ENCODE measurements around the gene SLC25A51.

The SLC25A51 gene

GRCh38 chr9:37935096-37935495 lies 31.2 kb upstream of the SLC25A51 start:
- H3K4me1 ChIP-seq (ENCODE audit: control insufficient read depth, insufficient read depth, low read length), result peaks cover 27% of the 10 kb centered on the region
- H3K4me3 ChIP-seq (ENCODE audit: low read length), result no peak overlapping the region
- H3K36me3 ChIP-seq (ENCODE audit: insufficient read depth, low read length), result peaks cover 12% of the 10 kb centered on the region
- no peak overlapping the region for H3K4me2 ChIP-seq (ENCODE audit: low read length)
- no peaks in the 10 kb centered on the region for H3K27me3 ChIP-seq (ENCODE audit: control insufficient read depth, insufficient read depth, low read length)
- no peak overlapping the region for H3K9ac ChIP-seq (ENCODE audit: low read depth, low read length)
- no peaks in the 10 kb centered on the region for H3K9me3 ChIP-seq (replicated peaks; ENCODE audit: low read length)

- Histone ChIP-seq H3K4me2 (ENCODE audit: low read length) (no peak overlapping the region), H3K36me3 (ENCODE audit: insufficient read depth, low read length) (peaks cover 8% of the 10 kb centered on the region), H3K9me3 (replicated peaks; ENCODE audit: low read length) (no peaks in the 10 kb centered on the region), H3K4me1 (ENCODE audit: control insufficient read depth, insufficient read depth, low read length) (peaks cover 4% of the 10 kb centered on the region), H3K27me3 (ENCODE audit: control insufficient read depth, insufficient read depth, low read length) (no peaks in the 10 kb centered on the region), H3K4me3 (ENCODE audit: low read length) (no peak overlapping the region), H3K9ac (ENCODE audit: low read depth, low read length) (no peak overlapping the region)
These were observed 27.7 kb upstream of the SLC25A51 start for GRCh38 chr9:37931592-37931991.

- Histone ChIP-seq H3K9me3 (replicated peaks; ENCODE audit: low read length) (no peaks in the 10 kb centered on the region), H3K4me2 (ENCODE audit: low read length) (no peak overlapping the region), H3K36me3 (ENCODE audit: insufficient read depth, low read length) (peaks cover 8% of the 10 kb centered on the region), H3K27me3 (ENCODE audit: control insufficient read depth, insufficient read depth, low read length) (no peaks in the 10 kb centered on the region), H3K4me3 (ENCODE audit: low read length) (no peak overlapping the region), H3K9ac (ENCODE audit: low read depth, low read length) (no peak overlapping the region), H3K4me1 (ENCODE audit: control insufficient read depth, insufficient read depth, low read length) (peaks cover 13% of the 10 kb centered on the region)
These were observed 25.5 kb upstream of the SLC25A51 start for GRCh38 chr9:37929441-37929895.

- Histone ChIP-seq H3K9ac (ENCODE audit: low read depth, low read length) (no peak overlapping the region), H3K4me3 (ENCODE audit: low read length) (no peak overlapping the region), H3K4me2 (ENCODE audit: low read length) (no peak overlapping the region), H3K4me1 (ENCODE audit: control insufficient read depth, insufficient read depth, low read length) (peaks cover 13% of the 10 kb centered on the region), H3K9me3 (replicated peaks; ENCODE audit: low read length) (no peaks in the 10 kb centered on the region), H3K27me3 (ENCODE audit: control insufficient read depth, insufficient read depth, low read length) (no peaks in the 10 kb centered on the region), H3K36me3 (ENCODE audit: insufficient read depth, low read length) (peaks cover 8% of the 10 kb centered on the region)
These were observed 24.9 kb upstream of the SLC25A51 start for GRCh38 chr9:37928552-37929430.

- peaks cover 13% of the 10 kb centered on the region for H3K4me1 ChIP-seq (ENCODE audit: control insufficient read depth, insufficient read depth, low read length)
- H3K9ac ChIP-seq (ENCODE audit: low read depth, low read length), result no peak overlapping the region
- no peaks in the 10 kb centered on the region for H3K9me3 ChIP-seq (replicated peaks; ENCODE audit: low read length)
- H3K27me3 ChIP-seq (ENCODE audit: control insufficient read depth, insufficient read depth, low read length), result no peaks in the 10 kb centered on the region
- H3K4me3 ChIP-seq (ENCODE audit: low read length), result no peak overlapping the region
- H3K36me3 ChIP-seq (ENCODE audit: insufficient read depth, low read length), result peaks cover 5% of the 10 kb centered on the region
- H3K4me2 ChIP-seq (ENCODE audit: low read length), result no peak overlapping the region
These were observed 23.9 kb upstream of the SLC25A51 start for GRCh38 chr9:37927601-37928551.

GRCh38 chr9:37927132-37927531 lies 23.2 kb upstream of the SLC25A51 start:
- peaks cover 13% of the 10 kb centered on the region for H3K4me1 ChIP-seq (ENCODE audit: control insufficient read depth, insufficient read depth, low read length)
- H3K9ac ChIP-seq (ENCODE audit: low read depth, low read length), result no peak overlapping the region
- H3K4me2 ChIP-seq (ENCODE audit: low read length), result no peak overlapping the region
- no peaks in the 10 kb centered on the region for H3K27me3 ChIP-seq (ENCODE audit: control insufficient read depth, insufficient read depth, low read length)
- no peak overlapping the region for H3K4me3 ChIP-seq (ENCODE audit: low read length)
- no peaks in the 10 kb centered on the region for H3K9me3 ChIP-seq (replicated peaks; ENCODE audit: low read length)
- H3K36me3 ChIP-seq (ENCODE audit: insufficient read depth, low read length), result peaks cover 5% of the 10 kb centered on the region

GRCh38 chr9:37926737-37927118 lies 22.8 kb upstream of the SLC25A51 start:
- H3K4me1 ChIP-seq (ENCODE audit: control insufficient read depth, insufficient read depth, low read length), result peaks cover 13% of the 10 kb centered on the region
- H3K9me3 ChIP-seq (replicated peaks; ENCODE audit: low read length), result no peaks in the 10 kb centered on the region

GRCh38 chr9:37925786-37926736 lies 22.1 kb upstream of the SLC25A51 start:
- H3K4me1 ChIP-seq (ENCODE audit: control insufficient read depth, insufficient read depth, low read length), result peaks cover 13% of the 10 kb centered on the region
- peaks cover 5% of the 10 kb centered on the region for H3K36me3 ChIP-seq (ENCODE audit: insufficient read depth, low read length)
- H3K4me3 ChIP-seq (ENCODE audit: low read length), result no peak overlapping the region
- no peaks in the 10 kb centered on the region for H3K9me3 ChIP-seq (replicated peaks; ENCODE audit: low read length)
- H3K9ac ChIP-seq (ENCODE audit: low read depth, low read length), result no peak overlapping the region
- no peak overlapping the region for H3K4me2 ChIP-seq (ENCODE audit: low read length)
- no peaks in the 10 kb centered on the region for H3K27me3 ChIP-seq (ENCODE audit: control insufficient read depth, insufficient read depth, low read length)

More at GRCh38 chr9:37926737-37927118, 22.8 kb upstream of the SLC25A51 start:
- Histone ChIP-seq H3K9ac (ENCODE audit: low read depth, low read length) (no peak overlapping the region), H3K36me3 (ENCODE audit: insufficient read depth, low read length) (peaks cover 5% of the 10 kb centered on the region), H3K4me3 (ENCODE audit: low read length) (no peak overlapping the region), H3K4me2 (ENCODE audit: low read length) (no peak overlapping the region), H3K27me3 (ENCODE audit: control insufficient read depth, insufficient read depth, low read length) (no peaks in the 10 kb centered on the region)

GRCh38 chr9:37925006-37925405 lies 21.1 kb upstream of the SLC25A51 start:
- Histone ChIP-seq H3K9me3 (replicated peaks; ENCODE audit: low read length) (no peaks in the 10 kb centered on the region), H3K4me3 (ENCODE audit: low read length) (no peak overlapping the region), H3K27me3 (ENCODE audit: control insufficient read depth, insufficient read depth, low read length) (no peaks in the 10 kb centered on the region), H3K4me1 (ENCODE audit: control insufficient read depth, insufficient read depth, low read length) (peaks cover 13% of the 10 kb centered on the region), H3K36me3 (ENCODE audit: insufficient read depth, low read length) (peaks cover 6% of the 10 kb centered on the region), H3K9ac (ENCODE audit: low read depth, low read length) (no peak overlapping the region), H3K4me2 (ENCODE audit: low read length) (no peak overlapping the region)

GRCh38 chr9:37924538-37924937 lies 20.6 kb upstream of the SLC25A51 start:
- Histone ChIP-seq H3K36me3 (ENCODE audit: insufficient read depth, low read length) (peaks cover 7% of the 10 kb centered on the region), H3K4me1 (ENCODE audit: control insufficient read depth, insufficient read depth, low read length) (peaks cover 13% of the 10 kb centered on the region), H3K27me3 (ENCODE audit: control insufficient read depth, insufficient read depth, low read length) (no peaks in the 10 kb centered on the region), H3K4me3 (ENCODE audit: low read length) (no peak overlapping the region), H3K4me2 (ENCODE audit: low read length) (no peak overlapping the region), H3K9me3 (replicated peaks; ENCODE audit: low read length) (no peaks in the 10 kb centered on the region), H3K9ac (ENCODE audit: low read depth, low read length) (no peak overlapping the region)
